DMS53 treated with DMSO at 0.1 percent for 48 hours (cell line): ENCODE data around the gene CRACR2A.

Experiments
- DNase-seq: peaks from one replicate; lab custom pipeline; 2025; ENCODE audit not compliant: unreplicated experiment; lab: John Stamatoyannopoulos, UW

Gene CRACR2A, protein sequence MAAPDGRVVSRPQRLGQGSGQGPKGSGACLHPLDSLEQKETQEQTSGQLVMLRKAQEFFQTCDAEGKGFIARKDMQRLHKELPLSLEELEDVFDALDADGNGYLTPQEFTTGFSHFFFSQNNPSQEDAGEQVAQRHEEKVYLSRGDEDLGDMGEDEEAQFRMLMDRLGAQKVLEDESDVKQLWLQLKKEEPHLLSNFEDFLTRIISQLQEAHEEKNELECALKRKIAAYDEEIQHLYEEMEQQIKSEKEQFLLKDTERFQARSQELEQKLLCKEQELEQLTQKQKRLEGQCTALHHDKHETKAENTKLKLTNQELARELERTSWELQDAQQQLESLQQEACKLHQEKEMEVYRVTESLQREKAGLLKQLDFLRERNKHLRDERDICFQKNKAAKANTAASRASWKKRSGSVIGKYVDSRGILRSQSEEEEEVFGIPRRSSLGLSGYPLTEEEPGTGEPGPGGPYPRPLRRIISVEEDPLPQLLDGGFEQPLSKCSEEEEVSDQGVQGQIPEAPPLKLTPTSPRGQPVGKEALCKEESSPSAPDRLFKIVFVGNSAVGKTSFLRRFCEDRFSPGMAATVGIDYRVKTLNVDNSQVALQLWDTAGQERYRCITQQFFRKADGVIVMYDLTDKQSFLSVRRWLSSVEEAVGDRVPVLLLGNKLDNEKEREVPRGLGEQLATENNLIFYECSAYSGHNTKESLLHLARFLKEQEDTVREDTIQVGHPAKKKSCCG

DNA sequence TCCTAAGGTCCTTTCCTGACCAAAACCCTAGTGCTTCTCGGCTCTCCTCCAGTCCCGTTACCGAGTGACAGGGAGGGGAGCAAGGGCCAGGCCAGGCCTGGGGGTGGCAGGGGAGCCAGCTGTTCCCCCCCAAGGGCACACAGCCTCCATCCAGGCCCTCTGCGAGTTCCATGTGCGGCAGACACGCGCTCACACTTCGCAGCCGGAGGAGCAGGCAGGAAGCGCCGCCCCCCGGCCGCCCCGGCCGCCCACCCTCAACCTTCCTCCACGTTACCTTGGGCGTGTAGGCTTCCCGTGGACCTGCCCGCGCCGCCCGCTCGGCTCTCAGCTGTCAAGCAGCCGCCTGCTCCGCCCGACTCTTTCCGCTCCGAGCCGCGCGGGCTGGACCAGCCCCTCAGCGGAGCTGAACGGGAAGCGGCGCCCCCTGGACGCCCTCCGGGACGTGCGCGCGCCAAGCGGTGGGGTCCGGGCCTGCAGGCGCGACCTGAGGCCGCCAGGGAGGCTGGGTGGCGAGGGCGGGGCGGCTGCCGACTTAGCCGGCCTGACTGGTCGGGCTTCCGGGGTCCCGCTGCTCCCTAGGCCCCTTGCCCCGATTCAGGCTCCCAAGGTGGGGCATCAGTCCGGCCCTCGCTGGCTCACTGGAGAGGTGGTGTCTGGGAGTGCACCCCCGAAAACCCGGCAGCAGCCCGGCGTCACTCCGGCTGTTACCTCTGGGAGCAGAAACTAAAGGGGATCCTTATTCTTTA, at the start of gene CRACR2A:
CRACR2A (minus strand) TSS at position 369 of the 746 bp plus-strand sequence. CDS start 56,110 bp downstream, outside the sequence.
- DNase-seq, result peak; percentile 100

DNA sequence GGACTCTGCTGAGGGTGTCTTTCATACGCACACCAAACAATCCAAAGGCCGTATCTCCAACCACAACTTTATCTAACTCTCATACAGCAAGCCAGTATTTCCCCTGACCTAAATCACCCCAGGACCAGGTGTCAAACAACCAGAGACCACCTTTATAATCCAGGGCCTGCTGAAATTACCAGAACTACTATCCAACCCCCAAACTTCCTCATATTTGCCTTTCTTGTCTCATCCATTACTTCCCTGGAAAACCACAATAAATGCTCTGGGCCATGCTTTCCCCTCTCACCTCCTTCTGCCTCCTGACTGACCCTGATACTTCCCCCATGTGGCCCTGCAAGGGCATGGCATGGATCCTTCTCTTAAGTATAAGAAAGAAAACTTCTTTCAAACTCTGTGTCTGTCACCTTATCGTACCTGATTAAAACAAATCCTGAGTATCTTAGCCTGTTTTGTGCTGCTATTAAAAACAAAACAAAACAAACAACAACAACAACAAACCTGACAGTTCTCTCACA, 44.7 kb upstream of the CRACR2A start:
- DNase-seq, result no peak

DNA sequence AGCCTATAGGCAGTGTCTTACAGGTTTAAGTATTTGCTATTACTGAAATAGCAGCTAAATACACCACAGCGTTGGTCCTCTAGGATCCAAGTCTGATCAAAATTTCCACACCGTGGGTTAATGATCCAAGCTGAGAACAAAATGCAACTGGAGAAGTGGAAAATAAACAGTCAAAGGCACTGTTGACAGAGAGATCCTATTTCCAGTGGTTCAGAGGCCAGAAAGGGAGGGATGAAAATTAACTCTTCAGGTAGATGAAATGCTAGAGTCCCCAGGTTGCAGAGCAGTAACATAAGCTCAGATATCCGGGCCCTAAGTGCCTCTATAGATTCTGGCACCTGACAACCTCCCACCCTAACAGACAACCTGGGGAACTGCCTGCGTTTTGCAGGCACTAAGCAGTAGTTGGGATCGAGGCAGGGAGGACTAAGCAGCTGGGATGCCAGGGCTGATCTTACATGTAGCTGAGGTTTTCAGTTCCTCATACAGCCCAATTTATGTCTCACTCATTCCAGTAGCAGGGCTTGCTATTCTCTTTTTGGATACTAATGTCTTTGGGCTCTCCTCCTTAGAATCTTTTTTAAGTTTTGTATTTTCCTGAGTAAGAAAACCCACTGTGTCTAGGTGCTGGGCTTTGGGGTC, 42.7 kb upstream of the CRACR2A start:
- DNase-seq, result peak; percentile 100

DNA sequence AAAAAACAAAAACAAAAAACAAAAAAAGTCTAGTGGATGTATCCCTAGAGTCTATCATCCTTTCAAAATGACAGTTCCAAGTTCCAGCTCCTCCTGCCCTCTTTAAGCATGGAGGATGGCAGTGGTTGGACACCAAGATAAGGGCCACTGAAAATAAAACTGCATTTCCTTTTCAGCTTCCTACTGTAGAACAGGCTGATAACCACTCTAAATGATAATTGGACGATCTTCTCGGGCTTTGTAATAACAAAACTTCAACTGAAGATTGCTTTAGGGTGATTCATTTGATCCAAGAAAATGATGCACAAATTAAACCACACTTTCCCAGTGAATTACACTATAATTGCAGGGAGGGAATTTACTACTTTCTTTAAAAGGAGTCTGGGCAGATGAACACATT, 42.2 kb upstream of the CRACR2A start:
- peak; percentile 99 for DNase-seq

DNA sequence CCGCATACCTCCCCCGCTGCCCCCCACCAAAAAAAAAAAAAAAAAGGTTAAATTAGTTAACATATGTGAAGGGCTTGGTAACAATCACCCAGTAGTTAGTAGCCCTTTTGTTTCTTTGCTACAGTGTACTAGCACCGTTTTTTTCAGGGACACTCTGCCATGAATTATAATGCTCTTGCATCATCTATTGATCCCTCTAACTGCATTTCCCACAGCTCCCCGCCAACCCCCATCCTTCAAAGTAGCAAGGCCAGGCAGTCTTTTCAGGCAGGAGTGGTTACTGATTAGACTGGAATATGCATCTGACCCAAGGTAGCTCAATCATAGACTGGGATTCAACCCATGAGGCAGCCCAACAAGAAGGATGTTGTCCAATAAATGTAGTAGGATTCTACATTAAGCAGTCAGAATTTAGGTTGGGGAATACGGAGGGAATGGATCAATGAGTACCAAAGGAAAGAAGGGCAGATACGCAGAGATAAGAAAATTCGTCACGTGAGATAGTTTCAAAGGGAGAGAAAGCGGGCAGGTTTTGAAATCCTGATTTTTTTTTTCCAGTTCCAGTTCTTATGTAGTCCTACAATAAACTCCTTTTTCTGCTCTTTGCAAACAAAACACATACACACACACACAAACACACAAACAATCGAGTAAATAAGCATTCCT, 39.8 kb upstream of the CRACR2A start:
- DNase-seq, result no peak

DNA sequence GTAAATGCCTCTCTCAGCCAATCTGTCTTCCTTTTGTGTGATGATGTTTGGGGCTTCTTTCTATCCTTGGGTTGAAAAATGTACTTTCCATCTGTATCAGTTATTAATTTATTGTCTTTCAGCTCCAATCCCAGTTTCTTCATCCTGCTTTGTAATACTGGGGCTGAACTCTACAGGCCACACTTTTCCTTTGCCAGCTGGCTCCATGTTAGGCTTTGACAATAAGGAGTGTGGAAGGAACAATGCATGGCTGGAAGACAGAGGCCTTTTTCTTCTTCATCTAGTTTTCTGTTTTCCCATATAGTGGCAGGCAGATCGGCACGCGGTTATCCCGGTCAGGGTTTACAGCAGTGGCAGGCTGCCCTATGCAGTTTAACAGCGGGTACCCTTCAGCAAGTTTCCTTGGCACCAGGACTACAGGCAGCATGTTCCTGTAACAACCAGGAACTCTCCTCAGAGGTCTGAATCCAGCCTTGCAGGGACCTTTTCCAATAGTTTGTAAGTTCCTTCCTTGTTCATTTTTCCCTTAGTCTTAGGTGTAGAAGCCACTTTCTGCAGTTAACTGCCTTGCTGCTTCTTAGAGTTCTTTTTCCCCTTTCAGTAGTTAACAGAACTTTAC, 38.5 kb upstream of the CRACR2A start:
- DNase-seq, result no peak

DNA sequence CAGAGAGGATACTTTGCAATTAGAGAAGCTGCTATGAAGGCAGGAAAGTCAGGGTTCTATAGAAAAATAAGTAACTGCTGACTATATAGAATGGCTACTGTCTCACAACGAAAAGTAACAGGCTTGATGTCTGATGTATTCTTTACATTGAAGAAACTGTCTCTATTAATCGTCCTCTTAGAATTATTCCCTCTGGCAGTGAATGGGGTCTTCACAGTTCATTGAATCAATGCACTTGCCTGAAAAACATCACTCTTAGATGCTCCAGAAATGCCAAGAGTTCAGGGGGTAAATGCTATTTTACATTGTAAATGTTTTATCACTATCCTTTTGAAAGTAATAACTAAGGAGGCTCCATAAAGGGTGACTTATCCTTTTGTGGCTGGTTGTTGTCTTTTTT, 37.7 kb upstream of the CRACR2A start:
- no peak for DNase-seq

DNA sequence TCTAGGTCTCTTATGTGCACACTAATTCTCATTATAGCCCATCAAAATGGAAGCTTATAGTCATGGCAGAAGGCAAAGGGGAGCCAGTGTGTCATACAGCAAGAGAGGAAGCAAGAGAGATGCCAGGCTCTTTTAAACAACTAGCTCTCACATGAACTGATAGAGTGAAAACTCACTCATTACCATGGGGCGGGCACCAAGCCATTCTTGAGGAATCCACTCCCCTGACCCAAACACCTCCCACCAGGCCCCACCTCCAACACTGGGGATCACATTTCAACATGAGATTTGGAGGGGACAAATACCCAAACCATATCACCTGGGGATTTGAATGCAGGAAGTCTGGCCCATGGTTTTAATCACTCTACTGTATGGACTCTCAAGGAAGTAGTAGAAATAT, 36.9 kb upstream of the CRACR2A start:
- DNase-seq, result no peak

DNA sequence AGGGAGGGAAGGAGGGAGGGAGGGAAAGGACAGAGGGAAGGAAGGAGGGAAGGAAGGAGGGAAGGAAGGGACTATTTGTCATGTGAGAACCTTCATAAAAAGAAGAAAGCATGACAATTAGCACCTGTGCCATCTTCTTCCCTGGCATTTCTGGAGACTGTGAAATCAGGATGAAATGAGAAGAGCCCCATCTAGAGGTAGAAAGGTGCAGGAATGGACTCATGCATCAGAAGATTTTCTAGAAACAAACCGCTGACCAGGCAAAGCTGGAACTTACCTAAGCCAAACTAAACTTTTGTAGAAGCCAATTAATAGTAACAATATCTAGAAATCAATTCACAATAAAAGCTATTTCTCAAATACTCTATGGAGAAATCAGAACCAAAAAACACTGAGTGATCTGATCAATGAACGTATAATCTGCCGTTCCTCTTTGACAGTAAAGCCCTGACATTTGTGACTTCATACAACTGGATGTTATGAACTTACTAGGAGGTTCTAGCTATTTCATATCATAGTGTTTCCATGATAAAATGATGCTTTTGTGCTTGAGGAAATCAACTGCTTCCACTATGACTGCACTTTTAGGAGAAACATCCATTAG, 24.4 kb upstream of the CRACR2A start:
- peak; percentile 100 for DNase-seq

DNA sequence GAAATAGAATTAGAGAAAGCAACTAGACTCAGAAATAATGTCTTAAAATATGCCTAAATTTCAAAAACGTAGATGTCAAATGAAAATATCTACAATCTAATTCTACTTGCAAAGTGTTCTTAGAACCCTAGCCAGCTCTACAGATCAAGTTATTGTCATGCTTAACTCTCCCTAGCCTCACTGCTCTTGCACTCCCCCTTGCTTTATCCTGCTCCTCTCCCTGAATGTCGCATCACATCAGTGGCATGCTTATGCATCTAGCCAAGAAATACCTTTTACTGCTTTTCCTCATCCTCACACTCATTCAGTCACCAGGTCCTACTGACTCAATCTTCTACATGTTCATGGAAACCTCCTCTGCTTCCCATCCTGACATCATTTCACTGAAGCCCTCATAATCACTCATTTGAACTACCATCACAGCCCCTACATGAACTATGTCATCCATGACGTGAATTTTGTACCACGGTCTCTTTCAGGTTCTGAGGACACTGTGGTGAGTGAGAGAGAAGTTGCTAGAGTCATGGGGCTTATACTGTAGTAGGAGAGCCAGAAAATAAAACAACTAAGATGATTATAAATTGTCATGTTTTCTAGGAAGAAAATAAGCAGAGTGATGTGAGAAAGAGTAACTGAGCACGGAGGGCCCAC, 22.6 kb upstream of the CRACR2A start:
- DNase-seq, result no peak

DNA sequence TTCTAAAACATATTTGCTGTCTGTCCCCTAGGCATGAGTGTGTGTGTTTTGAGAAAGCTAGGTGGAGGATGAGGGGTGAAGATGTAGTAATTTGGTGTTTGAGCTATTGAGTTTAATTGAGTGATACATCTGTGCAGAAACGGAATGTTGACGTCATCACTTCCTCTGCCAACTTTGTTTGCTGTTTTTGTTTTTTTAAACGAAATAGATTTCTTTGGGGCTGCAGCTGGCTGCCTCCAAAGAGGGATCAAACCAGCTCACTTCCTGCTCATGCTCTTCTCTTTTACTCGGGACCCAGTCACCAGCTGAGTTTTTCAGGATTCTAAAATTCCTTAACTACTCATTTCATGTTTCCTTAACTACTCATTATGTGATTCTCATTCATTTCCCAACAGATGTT, 19.5 kb upstream of the CRACR2A start:
- no peak for DNase-seq

DNA sequence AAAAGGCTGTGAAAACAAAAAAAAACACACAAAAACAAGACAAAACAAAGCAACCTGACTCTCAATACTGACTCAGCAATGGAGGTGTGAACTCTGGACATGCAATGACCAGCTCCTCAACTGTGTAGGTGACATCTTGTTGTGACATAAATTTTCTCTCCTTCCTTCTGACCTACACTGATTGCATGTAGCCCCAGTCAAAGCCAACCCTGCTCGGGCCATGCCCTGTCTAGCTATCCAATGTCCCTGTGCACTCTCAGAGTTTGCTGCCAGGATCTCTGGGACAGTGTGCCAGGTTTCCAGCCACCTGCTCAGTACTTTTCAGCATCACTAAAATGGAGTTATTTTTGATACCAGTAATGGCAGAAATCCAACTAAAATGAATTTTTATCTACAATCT, 18.9 kb upstream of the CRACR2A start:
- DNase-seq, result no peak

DNA sequence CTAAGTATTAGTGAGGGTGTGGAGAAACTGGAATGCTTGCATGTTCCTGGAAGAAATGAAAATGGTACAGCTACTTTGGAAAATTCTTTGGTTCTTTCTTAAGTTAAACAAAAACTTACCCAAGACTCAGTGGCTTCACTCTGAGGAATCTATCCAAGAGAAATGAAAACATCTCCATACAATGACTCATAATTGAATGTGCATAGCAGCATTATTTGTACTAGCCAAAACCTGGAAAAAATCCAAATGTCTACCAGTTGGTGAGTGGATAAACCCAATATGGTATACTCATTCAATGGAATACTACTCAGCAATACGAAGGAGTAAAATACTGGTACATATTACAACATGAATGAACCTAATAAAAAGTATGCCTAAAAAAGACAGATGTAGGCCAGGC, 18.0 kb upstream of the CRACR2A start:
- DNase-seq, result peak; percentile 97

DNA sequence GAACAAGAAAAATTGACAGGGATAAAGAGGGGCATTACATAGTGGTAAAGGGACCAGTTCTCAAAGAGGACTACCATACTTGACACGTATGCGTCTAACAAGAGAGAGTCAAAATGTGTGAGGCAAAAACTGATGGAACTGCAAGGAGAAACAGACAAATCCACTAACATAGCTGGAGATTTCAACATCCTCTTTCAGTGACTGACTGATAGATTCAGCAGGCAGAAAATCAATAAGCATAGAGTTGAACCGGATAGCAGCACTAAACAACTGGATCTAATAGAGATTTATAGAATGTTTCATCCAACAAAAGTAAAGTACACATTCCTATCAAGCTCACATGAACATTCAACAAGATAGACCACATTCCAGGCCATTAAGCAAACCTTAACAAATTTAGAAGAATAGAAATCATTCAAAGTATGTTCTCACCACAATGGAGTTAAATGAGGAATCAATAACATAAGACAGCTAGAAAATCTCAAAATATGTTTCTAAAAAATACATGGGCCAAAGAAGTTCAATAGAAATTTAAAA, 16.1 kb upstream of the CRACR2A start:
- no peak for DNase-seq

DNA sequence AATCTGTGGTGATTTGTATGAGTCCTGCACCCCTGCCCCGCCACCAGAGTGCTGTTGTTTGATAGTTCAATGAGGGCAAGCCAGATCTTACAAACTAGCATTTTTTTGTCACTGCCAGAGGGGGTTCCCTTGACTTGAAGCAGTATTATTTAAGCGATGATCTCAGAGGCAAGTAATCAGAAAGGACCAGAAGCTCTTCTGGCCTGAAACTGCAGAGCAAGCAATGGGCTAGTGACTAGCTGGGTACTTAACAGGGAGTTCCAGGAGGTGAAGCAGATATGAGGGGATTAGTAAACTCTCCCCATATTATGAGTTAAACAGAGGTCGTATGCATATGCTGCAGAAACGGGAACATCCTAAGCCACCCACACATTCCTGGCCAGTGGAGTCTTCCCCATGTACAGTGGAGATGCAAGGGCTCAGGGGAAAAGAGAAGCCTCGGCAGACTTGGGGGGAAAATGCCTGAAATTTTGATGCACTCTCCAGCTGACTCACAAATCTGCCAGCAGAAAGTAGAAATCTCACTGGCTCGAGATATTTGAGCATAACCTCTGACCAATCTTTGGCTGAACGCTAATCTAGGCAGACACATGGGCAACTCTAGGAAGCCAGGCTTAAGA, 8.3 kb upstream of the CRACR2A start:
- no peak for DNase-seq

DNA sequence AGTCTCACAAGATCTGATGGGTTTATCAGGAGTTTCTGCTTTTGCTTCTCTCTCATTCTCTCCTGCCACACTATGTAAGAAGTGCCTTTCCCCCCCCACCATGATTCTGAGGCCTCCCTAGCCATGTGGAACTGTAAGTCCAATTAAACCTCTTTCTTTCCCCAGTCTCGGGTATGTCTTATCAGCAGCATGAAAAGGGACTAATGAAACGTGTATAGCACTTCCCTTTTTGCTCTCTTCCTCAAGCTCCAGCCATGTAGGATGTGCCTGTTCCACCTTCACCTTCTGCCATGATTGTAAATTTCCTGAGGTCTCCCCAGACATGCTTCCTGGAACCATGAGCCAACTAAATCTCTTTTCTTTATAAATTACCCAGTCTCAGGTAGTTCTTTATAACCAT, 7.0 kb upstream of the CRACR2A start:
- no peak for DNase-seq

DNA sequence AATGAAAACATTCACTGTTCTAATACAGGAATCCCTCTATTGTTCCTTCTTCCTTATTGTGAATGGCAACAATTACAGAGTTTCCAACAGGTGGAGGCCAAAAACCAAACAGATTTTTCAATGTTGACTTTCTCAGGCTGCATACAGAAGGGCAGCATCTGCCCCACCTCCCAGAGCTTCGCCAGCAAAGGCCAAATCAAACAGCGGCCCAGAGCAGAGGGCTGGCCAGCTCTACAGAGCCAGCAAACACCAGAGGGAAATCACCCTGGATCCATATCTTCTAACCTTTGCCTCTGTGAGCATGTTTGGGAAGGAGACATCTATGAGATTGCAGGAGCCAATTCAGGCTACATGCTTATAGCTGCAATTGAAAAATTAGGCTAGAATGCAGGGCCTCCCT, 4.4 kb upstream of the CRACR2A start:
- DNase-seq, result peak; percentile 99

DNA sequence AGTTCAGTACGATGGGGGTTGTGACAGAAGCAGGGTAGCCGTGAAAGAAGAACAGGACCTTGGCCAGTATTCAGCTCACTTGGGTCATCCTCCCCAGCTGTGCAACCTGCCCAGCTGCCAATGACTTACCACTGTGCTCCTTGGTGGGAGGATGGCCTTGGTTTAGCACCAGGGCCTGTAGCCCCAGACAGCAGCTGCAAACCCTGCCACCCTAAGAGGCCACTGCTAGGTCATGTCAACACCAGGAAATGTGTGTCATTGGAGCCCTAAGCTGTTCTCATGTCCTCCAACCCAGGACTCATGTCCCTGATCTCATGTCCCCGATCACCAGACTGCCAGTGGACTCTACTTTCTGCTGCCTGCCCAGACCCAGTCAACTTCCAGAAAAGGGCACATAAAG, 3.0 kb upstream of the CRACR2A start:
- DNase-seq, result peak; percentile 93
